ENCODE results near the gene LY6G6F.

- TF ChIP-seq CTCF (IDR thresholded peaks at IDR 0.05; ENCODE audit: low read length) (no peak), EZH2 (optimal IDR thresholded peaks at IDR 0.05; ENCODE audit: low read depth, low read length) (no peak)
Observed at GRCh38 chr6:31721351-31722020, 14.8 kb downstream of the LY6G6F start, which contains the start of gene LY6G6C.

Data from MM.1S (cell line).